DOHH2 (cell line): ENCODE measurements around the gene RAB8B.

ENCODE experiments used
- H3F3A ChIP-seq: fragments of 200-600 bp; sonication (generic), shearing (Covaris generic); 2 replicates; pipeline ENCODE4 v1.6.0; 2016; ENCODE audit warnings: antibody characterized with exemption, mild to moderate bottlenecking; ENCODE audit not compliant: control insufficient read depth, insufficient read depth
- H3K27ac ChIP-seq: fragments of 200-600 bp; sonication (generic); 2 replicates; pipeline ENCODE4 v1.5.1; 2014; ENCODE audit warnings: low read depth, mild to moderate bottlenecking, low read length, moderate library complexity
- H3K27me3 ChIP-seq: fragments of 200-600 bp; sonication (generic); 2 replicates; pipeline ENCODE4 v1.6.1; 2014; ENCODE audit warnings: mild to moderate bottlenecking, low read length, mixed read lengths; ENCODE audit not compliant: control insufficient read depth
- H3K36me3 ChIP-seq: fragments of 200-600 bp; sonication (generic); 2 replicates; pipeline ENCODE4 v1.6.1; 2014; ENCODE audit warnings: mild to moderate bottlenecking, low read length, moderate library complexity, mixed read lengths; ENCODE audit not compliant: control insufficient read depth
- H3K4me1 ChIP-seq: fragments of 200-600 bp; sonication (generic); 2 replicates; pipeline ENCODE4 v1.6.1; 2014; ENCODE audit warnings: mild to moderate bottlenecking, low read length, mixed read lengths; ENCODE audit not compliant: control insufficient read depth
- H3K4me2 ChIP-seq: fragments of 200-600 bp; sonication (generic); 2 replicates; pipeline ENCODE4 v1.6.0; 2014; ENCODE audit warnings: mild to moderate bottlenecking, low read length, moderate library complexity
- H3K4me3 ChIP-seq: fragments of 200-600 bp; sonication (generic); 2 replicates; pipeline ENCODE4 v1.5.1; 2014; ENCODE audit warnings: mild to moderate bottlenecking, low read length, mixed read lengths
- H3K79me2 ChIP-seq: fragments of 200-600 bp; sonication (generic); 2 replicates; pipeline ENCODE4 v1.6.1; 2014; ENCODE audit warnings: mild to moderate bottlenecking, low read length, mixed read lengths; ENCODE audit not compliant: control insufficient read depth
- H3K9me2 ChIP-seq: fragments of 200-600 bp; sonication (generic); replicated peaks from 2 replicates; pipeline ENCODE4 v1.6.1; 2014; ENCODE audit warnings: mild to moderate bottlenecking, low read length, mixed read lengths; ENCODE audit not compliant: control insufficient read depth
- H3K9me3 ChIP-seq: fragments of 200-600 bp; sonication (generic); 2 replicates; pipeline ENCODE4 v1.6.1; 2014; ENCODE audit warnings: antibody characterized with exemption, low read length, mixed read lengths; ENCODE audit not compliant: control insufficient read depth, insufficient read depth
- H4K20me1 ChIP-seq: fragments of 200-600 bp; sonication (generic); 2 replicates; pipeline ENCODE4 v1.6.0; 2014; ENCODE audit warnings: low read depth, mild to moderate bottlenecking, antibody characterized with exemption, low read length, moderate library complexity; ENCODE audit not compliant: control insufficient read depth, insufficient read depth
- CTCF ChIP-seq: fragments of 200-600 bp; sonication (generic); IDR thresholded peaks from one replicate; pipeline ENCODE4 v1.5.1; 2014; ENCODE audit warnings: antibody characterized with exemption, mild to moderate bottlenecking, low read depth, low read length; ENCODE audit not compliant: poor library complexity, severe bottlenecking
- EZH2phosphoT487 ChIP-seq: fragments of 200-600 bp; sonication (generic); IDR thresholded peaks from 2 replicates; pipeline ENCODE4 v1.6.1; 2017; ENCODE audit warnings: borderline replicate concordance, mild to moderate bottlenecking, antibody characterized with exemption, low read length, moderate library complexity, mixed read lengths

RAB8B gene

DNA sequence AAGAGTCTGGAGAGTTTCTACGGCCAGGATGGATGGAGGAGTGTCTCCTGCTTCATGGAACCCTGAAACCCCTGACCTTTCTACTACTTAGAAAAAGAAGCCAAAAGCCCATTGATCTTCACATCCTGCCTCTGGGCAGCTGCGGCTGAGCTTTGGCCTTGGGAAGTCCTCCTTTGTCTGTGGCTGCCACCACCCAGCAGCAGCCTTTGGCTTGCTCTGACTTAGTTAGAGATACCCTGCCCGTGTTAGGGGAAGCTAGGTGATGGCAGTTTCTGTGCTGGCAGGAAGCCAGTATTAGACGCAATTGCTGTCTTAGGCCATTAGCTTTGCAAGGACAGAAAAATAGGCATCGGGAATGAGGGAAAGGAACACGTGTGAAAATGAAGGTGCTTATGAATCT, 106.8 kb downstream of the RAB8B start:
- no peak overlapping the region for H3K4me2 ChIP-seq

GRCh38 chr15:63299943-63300575, 110.7 kb downstream of the RAB8B start:
- peaks cover 9% of the 10 kb centered on the region for H3K36me3 ChIP-seq
- H3K4me1 ChIP-seq = no peaks in the 10 kb centered on the region
- H3K4me2 ChIP-seq = no peak overlapping the region
- no peak overlapping the region for H3K27ac ChIP-seq
- no peaks in the 10 kb centered on the region for H3K79me2 ChIP-seq
- no peaks in the 10 kb centered on the region for H3K9me3 ChIP-seq
- no peaks in the 10 kb centered on the region for H3K9me2 ChIP-seq
- no peak for TF ChIP-seq CTCF
- TF ChIP-seq EZH2phosphoT487 = no peak
- no peak overlapping the region for H3K4me3 ChIP-seq
- no peaks in the 10 kb centered on the region for H3K27me3 ChIP-seq
- H4K20me1 ChIP-seq = no peaks in the 10 kb centered on the region
- no peaks in the 10 kb centered on the region for H3F3A ChIP-seq

More for the DNA sequence above, 106.8 kb downstream of the RAB8B start:
- Histone ChIP-seq H3K4me1 (no peaks in the 10 kb centered on the region), H3K27ac (no peak overlapping the region), H3K79me2 (no peaks in the 10 kb centered on the region), H3K4me3 (no peak overlapping the region), H3K9me3 (no peaks in the 10 kb centered on the region), H4K20me1 (no peaks in the 10 kb centered on the region), H3F3A (no peaks in the 10 kb centered on the region), H3K36me3 (no peaks in the 10 kb centered on the region), H3K27me3 (no peaks in the 10 kb centered on the region), H3K9me2 (no peaks in the 10 kb centered on the region)
- TF ChIP-seq CTCF (no peak), EZH2phosphoT487 (no peak)

GRCh38 chr15:63301088-63301487, 111.7 kb downstream of the RAB8B start:
- Histone ChIP-seq H3F3A (no peaks in the 10 kb centered on the region), H3K27ac (no peak overlapping the region), H4K20me1 (no peaks in the 10 kb centered on the region), H3K9me2 (no peaks in the 10 kb centered on the region), H3K36me3 (peaks cover 16% of the 10 kb centered on the region), H3K27me3 (no peaks in the 10 kb centered on the region), H3K4me2 (no peak overlapping the region), H3K79me2 (no peaks in the 10 kb centered on the region), H3K4me1 (no peaks in the 10 kb centered on the region), H3K9me3 (no peaks in the 10 kb centered on the region), H3K4me3 (no peak overlapping the region)
- TF ChIP-seq EZH2phosphoT487 (no peak), CTCF (no peak)
